GM21723 (cell line): ENCODE measurements around the gene MMP11.

ENCODE experiments used
- ATAC-seq: cut with Tn5 transposase; IDR thresholded peaks from one replicate; pipeline ENCODE4 v1.9.1; 2021; ENCODE audit warnings: mild to moderate bottlenecking, moderate library complexity; ENCODE audit not compliant: unreplicated experiment

Gene MMP11

DNA sequence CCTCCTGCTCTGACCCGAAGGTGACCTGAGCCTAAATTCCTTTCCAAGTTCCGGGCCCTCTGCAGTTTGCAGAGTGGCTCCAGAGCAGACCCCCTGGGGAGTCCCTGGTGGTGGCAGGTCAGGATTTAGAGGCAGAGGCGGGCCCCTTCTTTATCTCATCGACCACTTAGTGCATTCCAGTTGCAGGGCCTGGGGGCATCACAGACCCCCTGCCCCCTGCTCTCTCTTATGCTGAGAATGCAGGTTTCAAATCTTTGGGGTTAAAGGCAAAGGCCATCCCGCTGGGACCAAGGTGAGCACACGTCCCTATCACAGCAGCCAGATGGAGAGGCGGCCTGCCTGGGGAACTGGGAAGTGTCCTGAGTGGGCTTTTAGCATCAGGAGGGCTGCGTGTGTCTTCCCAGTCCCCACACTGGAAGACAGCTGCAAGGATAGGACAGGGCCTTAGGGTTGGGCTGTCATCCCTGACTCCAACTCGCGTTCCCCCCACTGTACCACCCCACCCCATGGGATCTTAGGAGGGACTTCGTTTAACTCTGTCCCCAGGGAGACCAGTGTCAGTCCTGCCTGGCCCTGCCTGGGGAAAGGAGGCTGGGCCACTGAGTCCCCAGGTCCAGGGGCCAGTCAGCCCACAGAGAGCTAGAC, 54.8 kb downstream of the MMP11 start:
- no peak for ATAC-seq

DNA sequence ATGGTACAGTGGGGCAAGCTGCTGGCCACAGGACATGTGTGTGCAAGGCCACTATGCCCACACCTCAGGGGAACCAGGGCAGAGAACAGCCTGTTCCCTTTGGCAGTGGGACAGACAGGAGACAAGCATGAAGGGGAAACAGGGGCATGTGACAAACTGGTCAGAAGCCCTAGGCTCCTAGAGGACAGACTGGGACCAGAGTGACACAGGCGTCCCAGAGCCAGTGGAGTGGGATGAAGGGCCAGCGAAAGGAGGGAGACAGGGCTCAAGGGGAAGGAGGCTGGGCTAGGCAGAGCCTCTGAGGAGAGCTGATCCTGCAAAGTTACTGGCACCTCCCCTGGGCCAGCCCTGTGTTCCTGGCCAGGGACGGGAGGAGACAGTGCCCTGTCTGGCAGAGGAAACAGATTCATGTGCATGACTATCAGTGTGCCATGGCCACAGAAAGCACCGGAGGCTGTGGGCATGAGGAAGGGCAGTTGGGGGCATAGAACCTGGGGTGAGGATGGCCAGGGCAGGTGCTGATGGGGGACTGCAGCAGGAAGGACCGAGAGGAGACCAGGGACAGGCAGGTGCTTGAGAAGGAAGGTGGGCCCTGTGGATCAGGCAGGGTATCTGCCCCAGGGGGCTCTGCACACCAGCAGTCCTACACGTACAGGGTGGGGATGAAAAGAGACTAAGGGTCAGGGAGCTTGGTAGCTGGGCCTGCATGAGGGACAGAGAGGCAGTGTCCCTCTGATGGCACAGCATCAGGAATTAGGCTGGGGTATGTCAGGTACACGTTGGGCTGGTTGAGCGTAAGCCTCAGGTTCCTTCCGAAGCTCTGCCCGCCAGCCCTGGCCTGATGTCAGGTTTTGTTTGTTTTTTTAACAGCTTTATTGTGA, 56.4 kb downstream of the MMP11 start:
- no peak for ATAC-seq

DNA sequence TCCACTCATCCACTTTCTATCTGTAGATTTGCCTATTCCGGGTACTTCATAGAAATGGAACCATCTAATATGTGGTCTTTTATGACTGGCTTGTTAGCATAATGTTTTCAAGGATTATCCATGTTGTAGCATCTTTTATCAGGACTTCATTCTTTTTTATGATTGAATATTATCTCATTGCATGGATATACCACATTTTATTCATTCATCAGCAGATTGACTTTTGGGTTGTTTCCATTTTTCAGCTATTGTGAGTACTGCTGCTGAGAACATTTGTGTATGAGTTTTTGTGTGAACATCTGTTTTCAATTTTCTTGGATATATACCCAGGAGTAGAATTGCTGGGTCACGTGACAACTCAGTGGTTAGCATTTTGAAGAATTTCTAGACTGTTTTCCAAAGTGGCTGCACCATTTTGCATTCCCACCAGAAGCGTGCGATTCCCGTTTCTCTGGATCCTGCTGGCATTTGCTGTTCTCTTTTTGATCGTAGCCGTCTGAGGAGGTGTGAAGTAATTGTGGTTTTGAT, 57.3 kb downstream of the MMP11 start:
- ATAC-seq = no peak

DNA sequence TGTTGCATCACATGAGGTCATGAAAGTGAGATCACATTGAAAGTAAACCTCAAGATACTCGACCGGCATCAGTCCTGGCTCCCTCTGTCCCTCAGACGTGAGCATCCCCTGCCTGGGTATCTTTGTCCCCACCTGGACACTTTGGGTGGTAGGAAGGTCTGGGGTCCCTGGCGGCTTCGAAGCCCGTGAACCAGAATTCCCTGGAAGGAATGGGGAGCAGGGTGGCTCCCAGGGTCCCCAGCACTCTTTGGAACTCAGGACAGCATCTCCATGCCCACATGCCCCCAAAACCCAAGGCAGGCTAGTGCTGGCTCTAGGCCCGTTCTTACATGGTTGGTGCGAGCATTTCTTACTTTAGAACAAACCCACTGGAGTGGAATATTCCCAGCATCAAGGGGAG, 58.6 kb downstream of the MMP11 start:
- no peak for ATAC-seq

DNA sequence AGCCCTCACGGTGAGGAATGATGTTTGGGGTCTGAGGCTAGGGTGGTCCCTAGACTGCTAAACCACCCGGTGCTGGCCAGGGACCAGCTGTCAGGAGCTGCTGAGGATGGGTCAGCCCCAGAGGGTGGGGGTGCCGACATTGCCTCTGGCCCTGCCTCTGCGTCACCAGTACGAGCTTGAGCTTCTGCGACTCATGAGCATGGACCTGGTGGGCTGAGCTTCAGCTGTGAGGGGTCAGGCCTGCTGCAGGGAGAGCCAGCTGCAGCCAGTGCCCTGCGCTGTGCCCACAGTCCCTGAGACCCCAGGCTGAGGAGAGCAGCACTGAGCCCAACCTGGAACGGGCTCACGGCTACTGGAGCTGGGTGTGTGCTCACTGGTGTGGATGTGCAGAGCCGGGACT, 59.1 kb downstream of the MMP11 start:
- no peak for ATAC-seq

DNA sequence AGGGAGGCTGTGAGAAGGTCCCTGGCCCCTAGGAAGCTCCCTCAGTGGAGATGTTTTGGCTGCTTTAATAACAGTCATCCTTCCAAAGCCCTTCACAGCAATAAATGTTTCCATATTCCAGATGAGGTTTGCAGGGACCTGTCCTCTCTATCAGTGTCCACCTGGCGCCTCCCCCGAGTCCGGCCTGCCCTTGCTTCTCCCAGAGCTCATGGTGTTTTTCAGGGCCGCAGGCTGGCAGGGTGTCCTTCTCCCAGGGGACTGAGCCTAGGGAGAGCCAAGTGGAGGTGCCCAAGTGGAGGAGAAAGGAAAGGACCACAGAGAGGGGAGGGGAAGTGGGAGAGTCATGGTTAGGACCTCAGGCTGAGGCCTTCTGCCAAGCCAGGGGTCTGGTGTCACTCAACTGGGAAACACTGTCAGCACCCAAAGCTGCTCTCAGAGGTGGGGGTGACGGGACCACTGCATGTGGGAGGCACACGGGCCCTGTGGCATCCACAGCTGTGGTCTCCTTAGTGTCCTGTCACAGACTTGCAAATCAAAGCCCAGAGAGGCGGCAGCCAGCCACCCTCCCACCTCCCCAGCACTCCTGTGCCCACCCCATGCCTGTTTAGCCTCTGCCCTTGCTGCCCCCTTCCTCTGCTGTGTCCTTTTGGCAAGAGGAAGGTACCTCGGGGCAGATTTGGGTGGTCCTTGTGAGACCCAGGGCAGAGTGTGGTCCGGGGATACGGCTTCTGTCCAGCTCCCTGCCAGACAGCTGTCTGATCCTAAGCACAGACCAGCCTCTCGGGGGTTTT, 59.8 kb downstream of the MMP11 start:
- ATAC-seq = no peak

DNA sequence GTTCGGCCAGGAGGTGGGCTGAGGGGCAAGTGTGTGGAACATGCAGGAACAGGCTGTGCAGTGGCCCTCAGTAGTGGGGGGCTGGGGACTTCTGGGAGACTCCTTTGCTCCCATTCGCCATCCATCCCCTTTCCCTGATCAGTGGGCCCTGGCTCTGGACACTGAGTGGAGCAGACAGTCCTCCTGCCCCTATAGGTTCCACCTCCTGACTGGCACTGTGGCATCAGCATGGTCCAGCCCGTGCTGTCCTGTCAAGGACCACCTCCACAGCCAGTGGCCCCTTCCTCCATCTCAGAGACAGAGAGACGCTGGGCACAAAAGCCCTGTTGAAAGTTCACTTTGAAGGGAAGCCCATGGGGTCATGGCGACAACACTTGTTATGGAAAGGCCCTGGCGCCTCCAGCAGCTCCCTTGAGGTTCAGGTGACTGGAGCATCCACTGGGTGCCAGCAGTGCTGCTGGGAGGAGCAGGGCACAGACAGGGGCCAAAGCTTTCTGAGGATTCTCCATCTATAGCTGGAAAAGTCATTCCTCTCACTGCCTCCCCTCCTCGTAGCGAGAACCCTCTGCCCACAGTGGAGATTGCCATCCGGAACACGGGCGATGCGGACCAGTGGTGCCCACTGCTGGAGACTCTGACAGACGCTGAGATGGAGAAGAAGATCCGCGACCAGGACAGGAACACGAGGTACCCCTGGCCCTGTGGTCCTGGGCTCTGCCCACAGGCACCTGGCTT, 60.5 kb downstream of the MMP11 start:
- no peak for ATAC-seq
